HG03457 (cell line): ENCODE data around the gene KAZN.

ENCODE experiments used
- ATAC-seq: cut with Tn5 transposase; IDR thresholded peaks from one replicate; pipeline ENCODE4 v1.9.1; 2021; ENCODE audit warnings: moderate number of reproducible peaks; ENCODE audit not compliant: unreplicated experiment

KAZN gene

GRCh38 chr1:14989931-14990728 is 391.6 kb downstream of the KAZN start:
- ATAC-seq, result no peak

DNA sequence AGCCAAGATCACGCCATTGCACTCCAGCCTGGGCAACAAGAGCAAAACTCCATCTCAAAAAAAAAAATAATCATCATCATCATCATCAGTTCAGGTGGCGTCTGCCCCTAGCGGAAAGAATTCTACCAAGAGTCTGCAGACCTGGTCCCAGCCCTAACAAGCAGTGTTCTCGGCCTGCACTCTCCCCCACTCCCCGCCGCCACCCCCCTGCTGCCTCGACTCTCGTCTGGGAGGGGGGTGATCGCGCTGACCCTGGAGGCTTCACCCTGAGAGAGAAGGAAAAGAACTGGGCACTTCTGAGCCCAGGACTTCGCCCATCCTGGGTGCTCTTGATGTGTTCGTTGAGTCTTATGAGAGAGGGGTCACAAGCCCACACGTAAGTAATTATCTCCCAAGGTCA is 394.9 kb downstream of the KAZN start:
- ATAC-seq, result no peak

GRCh38 chr1:14994148-14994547 is 395.7 kb downstream of the KAZN start:
- no peak for ATAC-seq

- ATAC-seq, result no peak
Observed at GRCh38 chr1:14994841-14995437, 396.5 kb downstream of the KAZN start.

- no peak for ATAC-seq
Observed at GRCh38 chr1:14996133-14997050, 397.9 kb downstream of the KAZN start.

- ATAC-seq, result no peak
Observed at GRCh38 chr1:14997646-14998276, 399.3 kb downstream of the KAZN start.

GRCh38 chr1:14999441-14999840 is 401.0 kb downstream of the KAZN start:
- no peak for ATAC-seq

DNA sequence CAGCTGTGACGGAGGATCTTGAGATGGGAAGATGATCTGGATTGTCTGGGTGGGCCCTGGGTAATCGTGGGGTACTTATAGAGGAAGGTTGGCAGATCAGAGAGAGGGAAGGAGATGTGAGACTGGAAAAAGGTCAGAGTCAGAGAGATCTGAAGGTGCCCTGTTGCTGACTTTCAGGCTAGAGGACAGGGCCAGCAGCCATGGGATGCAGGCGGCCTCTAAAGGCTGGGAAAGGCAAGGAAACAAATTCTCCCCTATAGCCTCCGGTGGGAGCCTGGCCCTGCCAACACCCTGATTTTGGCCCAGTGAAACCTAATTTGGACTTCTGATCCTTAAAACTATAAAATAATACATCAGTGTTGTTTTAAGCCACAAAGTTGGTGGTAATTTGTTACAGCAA is 401.5 kb downstream of the KAZN start:
- ATAC-seq, result no peak

- no peak for ATAC-seq
Observed at GRCh38 chr1:15000671-15001070, 402.2 kb downstream of the KAZN start.

DNA sequence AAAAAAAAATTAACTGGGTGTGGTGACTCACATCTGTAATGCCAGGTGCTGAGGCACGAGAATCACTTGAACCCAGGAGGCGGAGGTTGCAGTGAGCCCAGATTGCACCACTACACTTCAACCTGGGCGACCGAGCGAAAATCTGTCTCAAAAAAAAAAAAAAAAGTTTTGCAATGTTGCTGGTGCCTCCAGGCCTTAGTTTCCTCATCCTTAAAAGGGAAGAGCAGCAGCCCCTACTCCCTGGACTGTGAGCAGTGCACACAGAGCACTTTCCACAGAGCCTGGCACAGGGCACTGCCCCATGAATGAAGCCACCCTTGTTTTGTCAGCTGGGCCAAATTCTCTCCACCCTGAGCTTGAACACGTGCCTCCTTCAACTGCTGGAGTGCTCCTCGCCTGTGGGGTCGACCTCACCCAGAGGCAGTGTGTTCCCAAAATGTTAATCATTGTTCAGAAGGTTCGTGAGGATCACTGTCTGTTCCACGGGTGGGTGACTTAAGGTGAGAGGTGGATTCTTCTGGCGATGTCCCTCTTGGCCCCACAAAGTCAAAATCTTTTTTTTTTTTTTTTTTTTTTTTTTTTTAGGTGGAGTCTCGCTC is 402.9 kb downstream of the KAZN start:
- ATAC-seq, result no peak

DNA sequence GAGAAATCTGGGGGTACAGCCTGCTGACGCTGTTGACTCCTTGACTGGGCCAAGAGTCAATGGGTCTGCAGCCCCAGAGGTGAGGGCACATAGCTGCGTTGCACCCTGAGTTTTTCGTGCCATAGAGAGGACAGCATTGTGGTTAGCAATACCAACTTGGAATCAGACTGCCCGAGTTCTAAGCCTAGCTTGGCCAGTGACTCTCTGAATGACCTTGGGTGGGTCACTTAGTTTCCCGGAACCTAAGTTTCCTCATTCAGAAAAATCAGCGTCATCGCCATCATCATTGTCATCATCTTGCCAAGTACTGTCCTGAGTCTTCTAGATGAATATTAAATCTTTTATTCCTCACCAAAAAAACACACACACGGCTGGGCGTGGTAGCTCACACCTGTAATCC is 403.8 kb downstream of the KAZN start:
- ATAC-seq, result no peak

- ATAC-seq, result no peak
Observed at GRCh38 chr1:15004396-15004795, 405.9 kb downstream of the KAZN start.

DNA sequence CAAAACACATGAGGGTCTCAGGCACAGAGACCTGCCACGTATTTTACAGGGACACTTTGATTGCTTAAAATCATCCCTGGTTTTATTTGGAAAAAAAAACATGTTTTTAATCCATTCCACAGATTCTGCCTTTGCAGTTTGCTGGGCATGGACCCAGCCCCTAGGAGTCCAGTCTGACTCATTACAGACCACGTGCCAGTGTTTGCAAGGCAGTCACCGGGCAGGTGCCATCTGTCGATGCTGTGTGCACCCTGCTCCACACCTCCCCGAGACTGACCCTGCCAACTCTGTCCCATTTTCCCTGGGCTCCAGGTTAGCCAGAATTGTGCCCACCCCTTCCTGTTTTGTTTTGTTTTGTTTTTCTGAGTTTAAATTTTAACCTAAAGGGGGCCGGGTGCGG is 406.6 kb downstream of the KAZN start:
- ATAC-seq, result no peak

- ATAC-seq, result no peak
Observed at GRCh38 chr1:15007368-15007767, 408.9 kb downstream of the KAZN start.

GRCh38 chr1:15007842-15008241 is 409.4 kb downstream of the KAZN start:
- no peak for ATAC-seq

DNA sequence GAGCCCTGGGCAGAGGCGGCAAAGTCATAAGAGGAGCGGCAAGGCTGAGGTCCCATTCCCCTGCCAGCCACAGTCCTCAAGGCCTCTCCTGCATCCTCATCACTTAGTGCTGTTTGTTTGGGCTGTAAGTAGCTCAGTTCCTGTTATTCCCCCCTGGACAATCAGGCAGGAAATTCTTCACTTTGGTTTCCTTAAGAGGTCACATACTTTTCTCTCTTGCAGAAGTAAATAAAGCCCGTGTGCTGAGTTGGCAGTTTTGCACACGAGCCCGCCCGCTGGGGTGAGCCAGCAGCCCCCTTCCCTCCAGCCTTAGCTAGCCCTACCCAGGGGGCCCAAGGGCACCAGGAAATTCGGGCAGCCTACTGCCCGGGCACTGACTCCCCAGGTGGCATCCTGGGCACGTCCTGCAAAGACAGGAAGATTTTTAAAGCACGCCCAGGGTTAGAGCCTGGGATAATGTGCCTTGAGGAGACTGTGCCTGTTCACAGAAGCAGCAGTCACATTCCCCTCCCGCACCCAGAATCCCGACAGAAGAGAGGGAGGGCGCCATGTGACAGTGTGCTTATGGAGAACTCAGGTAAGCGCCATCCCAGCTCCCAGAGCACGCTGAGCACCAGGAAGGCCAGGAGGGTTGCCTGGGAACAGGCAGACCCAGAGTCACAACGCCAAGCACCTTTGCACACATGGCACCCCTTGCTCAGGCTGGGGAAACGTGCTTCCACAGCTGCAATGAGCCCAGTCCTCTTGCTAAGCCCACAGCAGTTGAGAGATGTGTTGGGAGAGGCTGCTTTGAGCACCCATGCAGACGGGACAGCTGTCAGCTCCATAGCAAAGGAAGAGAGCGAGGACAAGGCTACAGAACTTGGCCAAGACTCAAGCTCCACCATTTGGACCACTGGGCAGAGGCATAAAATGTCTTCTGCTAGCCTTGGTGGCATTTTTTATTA is 410.6 kb downstream of the KAZN start:
- ATAC-seq, result no peak

- ATAC-seq, result no peak
Observed at GRCh38 chr1:15011160-15011559, 412.7 kb downstream of the KAZN start.

DNA sequence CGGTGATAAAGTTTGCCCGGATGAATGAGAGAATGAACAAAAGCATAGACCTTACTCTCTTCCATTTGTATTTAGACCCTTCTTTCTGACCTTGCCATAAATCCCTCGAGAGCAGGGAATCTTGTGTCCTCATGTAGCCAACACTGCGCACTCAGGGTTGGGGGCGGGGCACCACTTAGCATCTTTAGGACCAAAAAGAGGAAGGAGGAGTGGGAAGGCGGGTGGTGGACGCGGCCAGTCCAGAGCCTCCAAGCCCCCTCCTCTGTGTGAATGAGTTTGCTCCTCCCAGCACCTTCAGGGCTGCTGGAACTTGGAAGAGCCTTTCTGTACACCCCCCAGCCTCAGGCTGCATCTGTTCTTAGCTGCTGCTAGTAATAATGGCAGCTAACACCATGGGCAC is 413.2 kb downstream of the KAZN start:
- ATAC-seq, result no peak

- no peak for ATAC-seq
Observed at GRCh38 chr1:15012822-15013221, 414.3 kb downstream of the KAZN start.

DNA sequence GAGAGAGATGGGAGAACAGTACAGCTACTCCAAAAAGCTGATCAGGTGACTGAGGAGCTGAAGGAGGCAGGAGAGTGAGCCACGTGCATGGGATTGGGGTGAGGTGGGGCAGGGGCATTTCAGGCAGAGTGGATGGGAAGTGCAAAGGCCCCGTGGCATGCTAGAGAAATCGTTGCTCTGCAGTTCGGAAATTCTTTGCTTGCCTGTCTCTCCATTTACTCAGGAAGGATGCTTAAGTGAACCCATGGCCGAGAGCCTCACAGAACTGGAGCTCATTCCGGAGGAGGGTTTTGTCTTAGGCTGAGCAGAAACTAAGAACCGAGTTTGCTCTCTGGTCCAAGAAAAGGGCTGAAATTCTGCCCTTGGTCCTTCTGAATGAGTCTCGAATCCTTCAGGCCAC is 415.3 kb downstream of the KAZN start:
- no peak for ATAC-seq
